ENCODE measurements around the gene RWDD4.

RWDD4 gene

GRCh38 chr4:183659029-183659871, at the start of gene RWDD4, which contains the start of gene TRAPPC11:
RWDD4 (minus strand) TSS chr4:183659185; CDS start chr4:183658952, 233 bp downstream.
TRAPPC11 (plus strand) TSS chr4:183659293; CDS start chr4:183663868, 4,575 bp downstream.
- DNase-seq: peak; percentile 93

GRCh38 chr4:183702492-183702891, 43.5 kb upstream of the RWDD4 start:
- DNase-seq: no peak

GRCh38 chr4:183700407-183700806, 41.4 kb upstream of the RWDD4 start:
- DNase-seq: no peak

DNA sequence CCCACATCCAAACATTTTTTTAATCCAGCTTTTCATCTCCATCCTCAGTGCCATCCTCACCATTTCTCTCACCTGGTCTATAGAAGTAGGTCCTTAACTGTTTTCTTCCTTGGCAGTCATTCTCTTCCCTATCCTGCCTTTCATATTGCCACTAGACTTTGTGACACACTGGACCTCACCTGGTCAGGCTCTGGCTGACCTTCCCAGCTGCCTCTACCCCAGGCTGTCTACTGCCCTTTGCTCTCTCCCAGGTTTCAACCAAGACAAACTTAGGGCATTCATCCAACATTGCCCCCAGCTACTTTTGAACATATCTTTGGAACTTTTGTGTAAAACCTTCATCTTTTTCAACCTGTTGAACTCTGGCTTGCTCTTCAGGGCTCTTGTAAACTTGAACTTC, 39.9 kb upstream of the RWDD4 start:
- no peak for DNase-seq

DNA sequence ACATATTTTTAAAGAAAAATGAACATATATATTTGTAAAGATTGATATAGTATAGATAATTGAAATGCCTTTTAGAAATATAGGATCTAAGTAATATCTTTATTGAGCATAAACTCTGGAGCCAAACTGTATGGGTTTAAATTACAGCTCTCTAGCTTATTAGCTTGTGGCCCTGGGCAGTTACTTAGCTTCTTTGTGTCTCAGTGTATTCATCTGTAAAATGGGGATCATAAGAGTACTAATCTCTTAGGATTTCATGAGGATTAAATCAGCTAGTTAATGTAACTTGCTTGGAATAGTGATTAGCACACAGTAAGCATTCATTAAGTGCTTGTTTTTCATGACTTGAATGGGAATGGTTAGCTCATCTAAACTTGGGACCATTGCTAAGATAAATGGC, 32.9 kb upstream of the RWDD4 start:
- no peak for DNase-seq

- DNase-seq: no peak
Observed at GRCh38 chr4:183691006-183691405, 32.0 kb upstream of the RWDD4 start.

- DNase-seq: no peak
Observed at GRCh38 chr4:183688216-183688615, 29.2 kb upstream of the RWDD4 start.

GRCh38 chr4:183686461-183686860, 27.5 kb upstream of the RWDD4 start:
- no peak for DNase-seq

DNA sequence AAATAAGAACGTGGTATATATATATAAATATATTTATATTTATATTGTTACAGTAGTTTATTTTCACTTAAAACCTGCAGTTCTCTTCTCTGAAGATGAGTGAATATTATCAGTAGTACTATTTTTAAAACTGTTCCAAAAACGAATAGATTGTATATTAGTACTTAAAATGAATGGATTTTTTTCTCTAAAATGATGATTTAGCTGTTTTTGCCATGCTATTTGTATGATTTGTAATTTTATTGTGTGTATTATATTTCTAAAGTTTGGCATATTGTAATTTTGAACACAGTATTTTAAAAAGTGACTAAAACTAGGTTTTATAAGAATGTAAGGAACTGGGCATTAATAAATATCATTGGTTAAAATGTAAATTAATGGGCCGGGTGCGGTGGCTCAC, 22.1 kb upstream of the RWDD4 start:
- no peak for DNase-seq

DNA sequence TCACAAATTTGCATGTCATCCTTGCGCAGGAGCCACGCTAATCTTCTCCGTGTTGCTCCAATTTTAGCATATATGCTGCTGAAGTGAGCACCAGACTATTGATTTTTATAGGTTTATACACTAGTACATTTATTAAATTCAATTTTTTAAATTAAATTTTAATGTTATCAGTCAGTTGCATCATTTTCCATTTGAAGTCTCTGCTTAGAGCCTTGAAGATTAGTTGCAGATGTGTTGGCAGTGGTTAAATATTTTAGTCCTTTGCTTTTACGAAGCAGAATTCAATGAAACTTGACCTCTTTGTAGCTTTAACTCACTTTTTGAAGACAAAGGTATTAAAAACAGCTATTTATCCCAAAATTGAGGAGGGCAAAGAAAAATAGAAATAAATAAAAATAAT, 16.6 kb upstream of the RWDD4 start:
- no peak for DNase-seq

GRCh38 chr4:183674153-183674552, 15.2 kb upstream of the RWDD4 start:
- no peak for DNase-seq

DNA sequence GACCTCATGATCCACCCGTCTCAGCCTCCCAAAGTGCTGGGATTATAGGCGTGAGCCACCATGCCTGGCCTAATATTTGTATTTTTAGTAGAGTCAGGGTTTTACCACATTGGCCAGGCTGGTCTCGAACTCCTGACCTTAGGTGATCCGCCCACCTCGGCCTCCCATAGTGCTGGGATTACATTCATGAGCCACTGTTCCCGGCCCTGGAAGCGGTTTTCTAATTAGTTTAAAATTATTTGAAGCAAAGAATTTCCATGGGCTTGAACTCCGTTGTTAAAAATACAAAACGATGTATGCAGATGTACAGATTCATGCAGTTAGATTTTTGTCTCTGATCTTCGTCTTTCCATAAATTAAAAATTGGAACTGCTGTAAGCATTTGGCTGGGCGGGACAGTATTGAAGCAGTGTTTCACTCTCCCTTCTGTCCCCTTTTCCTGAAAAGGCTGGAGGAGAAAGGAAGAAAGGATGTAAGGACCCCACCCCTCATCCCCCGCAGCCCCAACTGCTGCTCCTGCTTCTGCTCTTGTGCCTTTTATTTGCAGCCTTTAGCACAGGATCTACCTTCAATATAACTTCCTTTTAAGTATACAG, 12.1 kb upstream of the RWDD4 start:
- DNase-seq: no peak

GRCh38 chr4:183670251-183670650, 11.3 kb upstream of the RWDD4 start:
- DNase-seq: no peak

- no peak for DNase-seq
Observed at GRCh38 chr4:183666088-183666487, 7.1 kb upstream of the RWDD4 start.

DNA sequence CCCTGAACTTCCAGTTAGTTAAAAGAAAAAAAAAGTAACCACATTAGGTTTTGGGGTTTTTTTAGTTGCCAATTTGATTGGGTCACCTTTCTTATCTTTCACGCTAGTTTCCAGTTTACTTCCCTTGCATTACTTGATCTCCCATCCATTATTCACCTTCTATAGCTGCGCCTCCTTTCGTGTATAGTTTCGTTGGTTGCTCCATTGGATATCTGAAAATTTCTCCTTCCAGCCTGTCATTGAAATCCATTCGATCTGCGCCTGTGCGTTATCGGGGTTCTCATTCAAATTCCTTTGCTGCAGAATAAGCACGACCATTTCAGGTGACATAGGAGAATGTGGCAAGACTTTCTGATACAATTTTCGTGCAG, 872 bp upstream of the RWDD4 start:
- no peak for DNase-seq

DNA sequence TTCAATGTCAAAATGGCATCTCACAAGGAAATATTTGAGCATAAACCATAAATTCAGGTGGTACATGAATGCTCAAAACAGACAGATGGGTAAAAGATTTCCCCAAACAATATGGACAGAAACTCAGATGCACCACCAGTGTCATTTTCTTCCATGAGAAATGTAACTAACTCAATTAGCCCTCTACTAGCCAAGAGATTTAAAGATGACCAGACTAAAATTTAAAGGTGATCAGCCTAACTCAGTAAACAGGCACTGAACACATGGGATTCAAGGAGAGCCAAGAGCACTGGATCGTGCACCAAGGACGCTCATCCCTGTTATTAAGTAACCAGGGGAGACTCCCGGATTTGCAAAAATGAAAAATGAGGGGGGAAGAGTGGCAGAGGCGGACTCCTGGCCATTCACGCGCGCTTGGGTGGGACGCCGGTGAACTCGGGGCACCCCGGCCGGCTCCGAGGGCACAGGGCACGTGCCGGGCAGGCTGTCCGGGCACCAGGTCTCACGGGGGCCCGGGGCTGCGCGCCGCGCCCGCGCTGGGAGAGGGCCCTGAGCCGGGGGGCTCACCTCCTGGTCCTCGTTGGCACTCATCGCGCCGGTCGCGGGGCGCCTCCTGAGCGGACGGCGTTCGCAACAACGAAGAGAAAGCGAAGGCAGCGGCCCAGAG, 490 bp downstream of the RWDD4 start:
- DNase-seq: peak; percentile 14

DNA sequence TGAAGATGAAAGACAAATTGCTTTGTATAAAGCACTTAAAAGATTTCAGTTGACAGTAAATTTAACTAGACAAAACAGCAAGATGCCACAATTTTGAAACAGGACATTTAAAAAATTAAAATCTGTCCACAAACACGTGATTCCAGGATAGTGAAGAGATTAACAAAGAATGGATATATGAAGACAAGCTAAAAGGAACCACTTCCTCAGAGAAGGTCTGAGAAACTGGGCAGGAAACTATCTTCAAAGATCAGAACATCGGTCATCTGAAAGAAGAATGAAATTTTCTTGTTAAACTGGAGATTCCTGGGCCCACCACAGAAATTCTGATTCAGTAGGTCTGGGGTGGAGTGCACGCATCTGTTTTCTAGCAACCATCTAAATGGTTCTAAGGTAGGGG, 1.4 kb downstream of the RWDD4 start:
- DNase-seq: no peak

GRCh38 chr4:183645326-183645725, 13.7 kb downstream of the RWDD4 start:
- no peak for DNase-seq

GRCh38 chr4:183639291-183639690, 19.7 kb downstream of the RWDD4 start:
- no peak for DNase-seq

DNA sequence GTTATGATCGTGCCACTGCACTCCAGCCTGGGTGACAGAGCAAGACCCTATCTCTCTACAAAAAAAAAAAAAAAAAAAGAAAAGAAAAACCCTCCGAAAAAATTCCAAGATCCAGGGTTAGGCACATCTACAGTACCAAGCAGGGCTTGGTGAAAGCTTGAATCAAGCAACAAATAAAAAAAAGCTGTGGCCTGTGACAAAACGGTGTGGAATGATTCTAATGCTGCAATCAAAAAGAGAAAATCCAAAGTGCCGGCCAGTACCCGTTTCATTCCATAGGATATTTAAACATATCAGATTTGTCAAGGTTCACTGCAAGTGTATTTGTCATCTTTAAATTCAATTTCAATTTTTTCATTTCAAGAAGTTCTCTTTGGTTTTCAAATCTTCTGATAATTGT, 20.5 kb downstream of the RWDD4 start:
- no peak for DNase-seq

GRCh38 chr4:183637461-183637860, 21.5 kb downstream of the RWDD4 start:
- no peak for DNase-seq

GRCh38 chr4:183636923-183637322, 22.1 kb downstream of the RWDD4 start:
- no peak for DNase-seq

DNA sequence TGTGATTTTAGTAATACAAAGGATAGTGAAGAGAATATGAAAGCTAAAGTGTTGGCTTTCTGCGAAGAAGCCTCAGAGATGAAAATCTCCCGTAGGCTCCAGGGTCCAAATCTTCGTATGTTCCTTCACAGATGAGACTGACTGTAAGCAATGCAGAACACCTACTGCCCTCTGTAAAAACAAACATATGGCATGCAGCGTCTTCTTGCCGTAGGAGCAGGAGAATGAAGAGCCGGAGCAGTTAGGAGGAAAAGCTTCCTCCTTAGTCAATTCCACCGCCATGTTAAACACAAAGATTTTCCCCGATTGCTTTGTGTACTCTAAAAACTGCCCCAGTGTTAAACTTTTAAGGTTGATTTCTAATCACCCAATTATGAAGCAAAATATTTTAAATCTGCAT, 22.5 kb downstream of the RWDD4 start:
- no peak for DNase-seq

DNA sequence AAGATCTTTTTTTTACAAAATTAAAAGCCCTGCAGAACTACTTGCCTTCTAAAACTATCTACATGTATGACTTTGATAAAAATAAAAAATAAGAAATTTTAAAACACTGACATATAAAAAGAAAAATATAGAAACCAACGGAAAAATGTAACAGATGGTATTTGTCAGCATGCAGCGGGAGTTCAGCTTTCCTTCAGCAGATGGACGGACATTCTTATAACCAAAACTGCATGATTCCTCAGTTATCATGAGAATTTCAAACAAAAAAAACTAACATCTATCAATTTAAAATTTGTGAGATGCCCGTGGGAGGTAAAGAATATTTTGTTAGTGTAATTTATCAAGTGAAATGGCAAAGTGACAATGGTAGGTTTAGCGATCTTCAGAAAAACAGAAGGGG, 23.2 kb downstream of the RWDD4 start:
- DNase-seq: no peak

All from stimulated activated CD4-positive, alpha-beta T cell treated with anti-CD3 and anti-CD28 coated beads, Interleukin-12 subunit alpha, Interleukin-12 subunit beta, amount 100 ng/mL, for 4 hours (primary cell).